ENCODE measurements around the gene ARID1A. TPM values are rescaled to one million over a fixed set of nuclear protein-coding genes. Genes with fewer than 3 reads are reported as not detected.
A peak's percentile ranks its signal among the peaks of the same experiment; 100 is the strongest.

Gene ARID1A
- total RNA-seq, 4 donors from 2014 or later: 25.8 to 48.4 (median 40.6) TPM

DNA sequence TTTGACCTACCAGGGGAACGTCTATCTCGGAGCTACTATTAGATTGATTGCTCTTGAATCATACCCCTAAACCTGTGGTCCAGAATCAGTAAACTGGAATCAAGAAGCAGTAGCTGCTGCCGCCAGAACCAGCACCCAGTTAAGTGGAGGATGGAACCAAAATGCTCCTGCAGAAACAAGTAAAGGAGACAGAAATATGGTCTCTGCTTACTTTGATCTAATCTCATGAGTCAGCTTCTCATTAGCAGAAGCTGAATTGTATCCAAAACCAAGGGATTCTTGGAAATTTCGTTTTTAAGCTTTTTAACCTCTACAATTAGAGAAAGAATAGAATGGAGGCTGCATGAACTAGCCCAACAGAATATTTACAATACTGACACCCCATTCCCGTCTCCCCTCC is 49.4 kb downstream of the ARID1A start:
- TF ChIP-seq, protein P1, sequence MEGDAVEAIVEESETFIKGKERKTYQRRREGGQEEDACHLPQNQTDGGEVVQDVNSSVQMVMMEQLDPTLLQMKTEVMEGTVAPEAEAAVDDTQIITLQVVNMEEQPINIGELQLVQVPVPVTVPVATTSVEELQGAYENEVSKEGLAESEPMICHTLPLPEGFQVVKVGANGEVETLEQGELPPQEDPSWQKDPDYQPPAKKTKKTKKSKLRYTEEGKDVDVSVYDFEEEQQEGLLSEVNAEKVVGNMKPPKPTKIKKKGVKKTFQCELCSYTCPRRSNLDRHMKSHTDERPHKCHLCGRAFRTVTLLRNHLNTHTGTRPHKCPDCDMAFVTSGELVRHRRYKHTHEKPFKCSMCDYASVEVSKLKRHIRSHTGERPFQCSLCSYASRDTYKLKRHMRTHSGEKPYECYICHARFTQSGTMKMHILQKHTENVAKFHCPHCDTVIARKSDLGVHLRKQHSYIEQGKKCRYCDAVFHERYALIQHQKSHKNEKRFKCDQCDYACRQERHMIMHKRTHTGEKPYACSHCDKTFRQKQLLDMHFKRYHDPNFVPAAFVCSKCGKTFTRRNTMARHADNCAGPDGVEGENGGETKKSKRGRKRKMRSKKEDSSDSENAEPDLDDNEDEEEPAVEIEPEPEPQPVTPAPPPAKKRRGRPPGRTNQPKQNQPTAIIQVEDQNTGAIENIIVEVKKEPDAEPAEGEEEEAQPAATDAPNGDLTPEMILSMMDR (IDR thresholded peaks at IDR 0.05): no peak
- no peak for ATAC-seq (ENCODE audit: low FRiP score)

DNA sequence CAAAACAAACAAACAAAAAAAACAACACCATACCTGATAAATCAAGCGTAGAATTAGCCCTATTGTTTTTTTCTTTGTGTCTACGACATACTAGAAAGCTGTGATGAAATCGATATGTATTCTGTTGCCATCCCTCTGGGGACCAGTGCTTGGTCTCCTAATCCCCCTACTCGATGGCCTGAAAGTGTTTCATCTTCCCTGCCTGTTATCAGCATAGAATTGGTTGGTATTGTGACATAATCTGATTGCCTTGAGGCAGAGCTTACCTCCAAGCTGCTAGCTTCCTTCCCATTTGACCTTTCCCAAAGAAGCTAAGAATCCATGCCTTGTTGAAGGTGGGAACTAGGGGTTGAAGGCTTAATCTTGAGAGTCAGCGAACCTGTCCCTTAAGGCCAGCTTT is 51.2 kb downstream of the ARID1A start:
- ATAC-seq (ENCODE audit: low FRiP score) (no peak), DNase-seq (ENCODE audit: low spot score) (no peak)
- TF ChIP-seq, protein P1 (IDR thresholded peaks at IDR 0.05): no peak

More for the DNA sequence above, 49.4 kb downstream of the ARID1A start:
- no peak for DNase-seq (ENCODE audit: low spot score)

GRCh38 chr1:26748351-26748750 is 52.5 kb downstream of the ARID1A start:
- no peak for DNase-seq (ENCODE audit: low spot score)
- TF ChIP-seq, protein P1 (IDR thresholded peaks at IDR 0.05): no peak
- no peak for ATAC-seq (ENCODE audit: low FRiP score)

GRCh38 chr1:26749458-26749857 is 53.6 kb downstream of the ARID1A start:
- ATAC-seq (ENCODE audit: low FRiP score): no peak
- DNase-seq (ENCODE audit: low spot score): no peak
- TF ChIP-seq, protein P1 (IDR thresholded peaks at IDR 0.05): no peak

- ATAC-seq (ENCODE audit: low FRiP score): no peak
- no peak for DNase-seq (ENCODE audit: low spot score)
- TF ChIP-seq, protein P1 (IDR thresholded peaks at IDR 0.05): no peak
Observed at GRCh38 chr1:26750428-26750827, 54.6 kb downstream of the ARID1A start.

DNA sequence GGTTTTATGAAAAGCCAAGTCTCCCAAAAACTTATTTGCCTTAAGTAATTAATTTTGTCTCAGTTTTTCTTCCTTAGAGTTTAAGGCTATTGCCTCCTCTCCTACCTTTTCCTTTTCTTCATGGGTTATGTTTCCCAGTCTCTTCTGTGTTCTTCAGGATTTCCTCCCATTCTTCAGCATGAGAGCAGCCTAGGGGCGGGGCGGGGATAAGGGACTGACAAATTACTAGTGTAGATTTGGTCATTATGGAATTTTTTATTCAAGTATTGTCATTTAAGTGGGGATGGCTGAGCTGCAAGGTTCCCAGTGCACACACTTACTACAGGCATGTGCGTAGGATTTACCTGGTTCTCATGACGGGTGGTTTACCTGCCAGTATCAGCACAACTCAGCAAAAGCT is 56.7 kb downstream of the ARID1A start:
- ATAC-seq (ENCODE audit: low FRiP score): peak; percentile 34

More for the DNA sequence above, 56.7 kb downstream of the ARID1A start:
- TF ChIP-seq, protein P1 (IDR thresholded peaks at IDR 0.05): no peak
- DNase-seq (ENCODE audit: low spot score): no peak
